ENCODE measurements around the gene GPR39. TPM values are rescaled to one million over a fixed set of nuclear protein-coding genes. Genes with fewer than 3 reads are reported as not detected.

Gene GPR39
- total RNA-seq, 2 donors from 2014 or later, result 12.3 to 14.6 TPM

DNA sequence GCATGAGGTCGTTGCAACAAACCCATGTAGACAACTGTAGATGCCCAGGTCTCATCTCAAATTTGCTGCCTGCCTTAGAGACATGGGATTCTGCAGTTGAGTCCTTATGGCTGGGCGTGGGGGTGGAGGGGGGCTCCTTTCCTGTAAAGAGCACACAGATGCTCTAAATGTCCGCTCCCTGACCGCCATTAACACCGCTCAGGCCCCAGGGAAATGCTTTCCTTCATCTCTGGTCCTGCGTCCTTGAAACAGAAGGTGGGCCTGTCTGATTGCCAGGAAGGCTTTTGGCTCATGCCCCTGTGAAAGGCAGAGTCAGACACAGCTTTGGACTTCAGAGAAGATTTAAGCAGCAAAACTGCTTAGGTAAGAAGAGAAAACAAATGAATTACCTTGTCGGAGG lies 25.7 kb downstream of the GPR39 start:
- Histone ChIP-seq H3K27ac (no peak overlapping the region), H3K4me3 (no peak overlapping the region), H3K4me1 (no peaks in the 10 kb centered on the region), H3K9me3 (no peaks in the 10 kb centered on the region), H3K36me3 (no peaks in the 10 kb centered on the region), H3K9ac (ENCODE audit: low read depth in 2 of 2, low read length in 2 of 2) (no peak overlapping the region), H3K27me3 (no peaks in the 10 kb centered on the region)
- TF ChIP-seq, protein P1, sequence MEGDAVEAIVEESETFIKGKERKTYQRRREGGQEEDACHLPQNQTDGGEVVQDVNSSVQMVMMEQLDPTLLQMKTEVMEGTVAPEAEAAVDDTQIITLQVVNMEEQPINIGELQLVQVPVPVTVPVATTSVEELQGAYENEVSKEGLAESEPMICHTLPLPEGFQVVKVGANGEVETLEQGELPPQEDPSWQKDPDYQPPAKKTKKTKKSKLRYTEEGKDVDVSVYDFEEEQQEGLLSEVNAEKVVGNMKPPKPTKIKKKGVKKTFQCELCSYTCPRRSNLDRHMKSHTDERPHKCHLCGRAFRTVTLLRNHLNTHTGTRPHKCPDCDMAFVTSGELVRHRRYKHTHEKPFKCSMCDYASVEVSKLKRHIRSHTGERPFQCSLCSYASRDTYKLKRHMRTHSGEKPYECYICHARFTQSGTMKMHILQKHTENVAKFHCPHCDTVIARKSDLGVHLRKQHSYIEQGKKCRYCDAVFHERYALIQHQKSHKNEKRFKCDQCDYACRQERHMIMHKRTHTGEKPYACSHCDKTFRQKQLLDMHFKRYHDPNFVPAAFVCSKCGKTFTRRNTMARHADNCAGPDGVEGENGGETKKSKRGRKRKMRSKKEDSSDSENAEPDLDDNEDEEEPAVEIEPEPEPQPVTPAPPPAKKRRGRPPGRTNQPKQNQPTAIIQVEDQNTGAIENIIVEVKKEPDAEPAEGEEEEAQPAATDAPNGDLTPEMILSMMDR (IDR thresholded peaks at IDR 0.05), result no peak
- DNase-seq, result no peak
- intact Hi-C loops (cut with DNase I), result no loop called here

DNA sequence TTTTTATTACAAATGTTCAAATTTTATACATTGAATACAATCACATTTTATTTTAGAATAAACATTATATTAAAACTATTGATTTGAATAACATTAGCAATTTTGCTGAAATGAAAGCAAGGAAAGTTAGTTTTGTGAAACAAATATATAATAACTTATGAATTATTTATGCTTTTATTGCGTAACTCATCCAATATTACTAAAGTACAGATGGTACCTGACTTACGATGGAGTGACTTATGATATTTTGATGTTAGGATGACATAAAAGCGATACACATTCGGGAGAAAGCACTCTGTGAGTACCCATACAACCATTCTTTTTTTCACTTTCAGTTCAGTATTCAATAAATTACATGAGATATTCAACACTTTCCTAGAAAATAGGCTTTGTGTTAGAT lies 26.5 kb downstream of the GPR39 start:
- Histone ChIP-seq H3K4me1 (no peaks in the 10 kb centered on the region), H3K9ac (ENCODE audit: low read depth in 2 of 2, low read length in 2 of 2) (no peak overlapping the region), H3K27ac (no peak overlapping the region), H3K27me3 (no peaks in the 10 kb centered on the region), H3K4me3 (no peak overlapping the region), H3K36me3 (no peaks in the 10 kb centered on the region), H3K9me3 (no peaks in the 10 kb centered on the region)
- intact Hi-C loops (cut with DNase I), result no loop called here
- DNase-seq, result no peak
- TF ChIP-seq, protein P1 (IDR thresholded peaks at IDR 0.05), result no peak

DNA sequence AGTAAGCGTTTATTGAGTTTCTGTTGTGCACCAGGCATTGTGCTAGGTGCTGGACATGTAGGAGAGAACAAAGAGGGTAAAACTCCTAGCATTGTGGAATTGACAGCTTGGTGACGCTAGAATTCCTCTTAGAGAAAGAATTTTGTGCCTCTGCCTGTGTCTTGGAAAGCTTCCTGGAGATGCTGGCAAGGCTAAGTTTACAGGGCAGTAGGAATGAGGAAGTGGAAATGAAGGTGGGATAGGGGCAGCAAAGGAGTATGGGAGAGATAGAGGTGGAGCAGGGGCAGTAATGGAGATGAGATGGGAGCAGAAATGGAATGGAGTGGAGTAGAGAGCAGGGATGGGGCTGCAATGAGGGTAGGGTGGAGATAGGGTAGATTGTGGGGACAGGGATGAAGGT lies 29.8 kb downstream of the GPR39 start:
- DNase-seq, result no peak
- Histone ChIP-seq H3K4me1 (no peaks in the 10 kb centered on the region), H3K36me3 (no peaks in the 10 kb centered on the region), H3K9me3 (no peaks in the 10 kb centered on the region), H3K27me3 (no peaks in the 10 kb centered on the region), H3K9ac (ENCODE audit: low read depth in 2 of 2, low read length in 2 of 2) (no peak overlapping the region), H3K4me3 (no peak overlapping the region), H3K27ac (no peak overlapping the region)
- TF ChIP-seq, protein P1 (IDR thresholded peaks at IDR 0.05), result no peak
- intact Hi-C loops (cut with DNase I), result no loop called here

DNA sequence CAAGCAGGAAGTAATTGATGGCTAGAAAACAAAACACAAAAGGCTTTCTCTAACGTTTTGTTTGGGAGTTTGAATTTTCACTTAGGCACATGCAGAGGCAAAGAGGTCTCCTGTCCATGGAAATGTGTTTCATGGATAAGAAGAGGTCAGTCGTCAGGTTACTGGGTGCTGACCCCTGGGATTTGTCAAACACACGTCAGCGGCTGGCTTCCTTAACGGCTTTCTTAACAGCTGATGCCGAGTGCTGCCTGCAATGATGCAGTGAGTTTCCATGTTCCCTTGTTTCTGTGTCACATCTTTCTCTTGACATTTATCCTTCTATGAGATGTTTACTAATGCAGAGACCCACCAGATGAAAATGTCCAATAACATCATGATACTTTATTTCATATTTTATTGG lies 31.7 kb downstream of the GPR39 start:
- TF ChIP-seq, protein P1 (IDR thresholded peaks at IDR 0.05), result no peak
- intact Hi-C loops (cut with DNase I), result no loop called here
- Histone ChIP-seq H3K27me3 (no peaks in the 10 kb centered on the region), H3K4me1 (no peaks in the 10 kb centered on the region), H3K9ac (ENCODE audit: low read depth in 2 of 2, low read length in 2 of 2) (no peak overlapping the region), H3K27ac (no peak overlapping the region), H3K9me3 (no peaks in the 10 kb centered on the region), H3K4me3 (no peak overlapping the region), H3K36me3 (no peaks in the 10 kb centered on the region)
- DNase-seq, result no peak

DNA sequence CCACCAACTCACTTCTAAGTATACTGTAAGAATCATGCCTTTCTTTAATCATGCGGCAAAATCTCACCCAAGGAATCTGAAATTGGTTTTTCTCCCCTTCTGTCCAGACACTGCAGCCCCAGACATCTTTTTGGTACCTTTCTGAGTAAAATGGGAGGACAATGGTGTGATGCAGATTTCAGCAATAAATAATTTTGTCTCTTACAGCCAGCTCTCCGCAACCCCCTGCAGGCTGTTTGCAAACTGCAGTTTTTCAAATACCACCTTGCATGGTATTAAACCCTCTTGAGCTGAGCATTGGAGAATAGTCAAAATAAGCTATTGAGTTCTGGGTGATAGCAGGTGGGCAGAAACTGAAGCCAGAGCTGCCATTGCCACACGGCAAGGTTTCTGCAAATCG lies 32.2 kb downstream of the GPR39 start:
- TF ChIP-seq, protein P1 (IDR thresholded peaks at IDR 0.05), result peak; percentile 44
- Histone ChIP-seq H3K4me1 (no peaks in the 10 kb centered on the region), H3K4me3 (no peak overlapping the region), H3K27ac (no peak overlapping the region), H3K9me3 (no peaks in the 10 kb centered on the region), H3K9ac (ENCODE audit: low read depth in 2 of 2, low read length in 2 of 2) (no peak overlapping the region), H3K27me3 (no peaks in the 10 kb centered on the region), H3K36me3 (no peaks in the 10 kb centered on the region)
- DNase-seq, result peak; percentile 25
- intact Hi-C loops (cut with DNase I), result no loop called here

DNA sequence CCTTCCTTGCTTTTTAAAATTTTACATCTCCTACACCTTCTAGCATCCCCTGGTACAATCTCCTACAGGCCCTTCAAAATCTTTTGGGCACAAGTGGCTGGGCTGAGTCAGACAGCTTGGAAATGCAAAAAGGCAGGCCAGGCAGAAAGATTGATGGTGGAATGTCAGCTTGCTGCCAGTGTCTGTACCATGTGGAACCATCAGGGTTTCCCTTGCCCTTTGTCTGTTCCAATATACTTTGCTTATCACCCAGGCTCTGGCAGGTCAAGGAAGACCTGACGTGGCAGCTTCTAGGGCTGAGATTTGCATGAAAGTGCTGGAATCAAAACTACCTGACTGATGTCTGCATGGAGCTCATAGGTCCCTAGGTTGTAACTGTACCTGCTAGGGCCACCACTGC lies 33.3 kb downstream of the GPR39 start:
- H3K9me3 ChIP-seq, result no peaks in the 10 kb centered on the region
- no peak for DNase-seq
- H3K4me1 ChIP-seq, result no peaks in the 10 kb centered on the region
- H3K27ac ChIP-seq, result no peak overlapping the region
- H3K9ac ChIP-seq (ENCODE audit: low read depth in 2 of 2, low read length in 2 of 2), result no peak overlapping the region
- intact Hi-C loops (cut with DNase I), result no loop called here
- H3K4me3 ChIP-seq, result no peak overlapping the region
- no peaks in the 10 kb centered on the region for H3K36me3 ChIP-seq
- TF ChIP-seq, protein P1 (IDR thresholded peaks at IDR 0.05), result no peak
- H3K27me3 ChIP-seq, result no peaks in the 10 kb centered on the region

Data from colonic mucosa (tissue), 4 donors.